Coronary artery (tissue), 2 donors: ENCODE data around the gene GRIP1.

Experiments used
- DNase-seq: peaks from one replicate; pipeline ENCODE4 v3.0.0-alpha.2; 2017; ENCODE audit warnings: low spot score
- H3K27ac ChIP-seq, 2 donors: fragments of 200-600 bp; sonication (generic); one replicate each; pipeline ENCODE4 v1.5.1; 2016 to 2019
- H3K4me3 ChIP-seq: fragments of 200-600 bp; sonication (generic); 2 replicates; pipeline ENCODE4 v1.5.1; 2016; ENCODE audit warnings: mild to moderate bottlenecking, moderate library complexity
- TF ChIP-seq, protein P1 (sequence below): fragments of 200-600 bp; sonication (generic); IDR thresholded peaks from one replicate; pipeline ENCODE4 v1.5.1; 2019; ENCODE audit warnings: antibody characterized with exemption

The GRIP1 gene

DNA sequence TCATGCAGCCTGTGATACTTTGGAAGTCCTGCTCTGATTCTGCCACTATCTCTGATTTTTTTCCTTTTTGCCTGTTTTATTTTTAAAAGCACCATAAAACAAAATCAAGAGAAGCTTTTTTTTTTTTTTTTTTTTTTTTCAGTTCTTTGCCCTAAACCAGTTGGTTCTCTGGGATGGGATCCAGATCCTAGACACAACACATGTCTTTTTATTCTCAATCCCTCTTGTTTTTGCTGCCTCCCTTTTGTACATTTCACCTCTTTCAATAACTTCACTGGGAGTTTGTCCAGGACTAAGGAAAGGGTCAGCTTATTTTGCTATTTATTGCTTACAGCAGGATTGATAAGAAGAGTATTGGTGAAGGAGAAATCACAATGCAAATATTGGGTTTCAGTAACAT lies 139.4 kb downstream of the GRIP1 start:
- TF ChIP-seq, protein P1, sequence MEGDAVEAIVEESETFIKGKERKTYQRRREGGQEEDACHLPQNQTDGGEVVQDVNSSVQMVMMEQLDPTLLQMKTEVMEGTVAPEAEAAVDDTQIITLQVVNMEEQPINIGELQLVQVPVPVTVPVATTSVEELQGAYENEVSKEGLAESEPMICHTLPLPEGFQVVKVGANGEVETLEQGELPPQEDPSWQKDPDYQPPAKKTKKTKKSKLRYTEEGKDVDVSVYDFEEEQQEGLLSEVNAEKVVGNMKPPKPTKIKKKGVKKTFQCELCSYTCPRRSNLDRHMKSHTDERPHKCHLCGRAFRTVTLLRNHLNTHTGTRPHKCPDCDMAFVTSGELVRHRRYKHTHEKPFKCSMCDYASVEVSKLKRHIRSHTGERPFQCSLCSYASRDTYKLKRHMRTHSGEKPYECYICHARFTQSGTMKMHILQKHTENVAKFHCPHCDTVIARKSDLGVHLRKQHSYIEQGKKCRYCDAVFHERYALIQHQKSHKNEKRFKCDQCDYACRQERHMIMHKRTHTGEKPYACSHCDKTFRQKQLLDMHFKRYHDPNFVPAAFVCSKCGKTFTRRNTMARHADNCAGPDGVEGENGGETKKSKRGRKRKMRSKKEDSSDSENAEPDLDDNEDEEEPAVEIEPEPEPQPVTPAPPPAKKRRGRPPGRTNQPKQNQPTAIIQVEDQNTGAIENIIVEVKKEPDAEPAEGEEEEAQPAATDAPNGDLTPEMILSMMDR = no peak
- H3K27ac ChIP-seq = no peak overlapping the region
- H3K4me3 ChIP-seq = no peak overlapping the region
- DNase-seq = no peak

- no peak overlapping the region for H3K27ac ChIP-seq
- H3K4me3 ChIP-seq = no peak overlapping the region
- TF ChIP-seq, protein P1 = no peak
- no peak for DNase-seq
Observed at GRCh38 chr12:66538970-66539369, 139.9 kb downstream of the GRIP1 start.

DNA sequence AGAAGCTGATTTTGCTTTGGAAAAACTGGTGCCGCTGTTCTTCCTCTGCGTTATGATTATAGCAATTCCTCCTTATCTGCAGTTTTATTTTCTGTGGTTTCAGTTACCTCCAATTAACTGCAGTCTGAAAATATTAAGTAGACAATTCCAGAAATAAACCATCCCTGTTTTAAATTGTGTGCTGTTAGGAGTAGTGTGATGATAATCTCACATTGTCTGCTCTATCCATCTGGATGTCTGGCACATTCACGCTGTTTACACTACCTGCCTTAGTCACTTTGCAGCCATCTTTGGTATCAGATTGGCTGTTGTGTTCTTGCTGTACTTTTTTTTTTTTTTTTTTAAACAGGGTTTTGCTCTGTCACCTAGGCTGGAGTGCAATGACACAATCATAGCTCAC lies 141.0 kb downstream of the GRIP1 start:
- TF ChIP-seq, protein P1 = no peak
- DNase-seq = no peak
- no peak overlapping the region for H3K4me3 ChIP-seq
- H3K27ac ChIP-seq = no peak overlapping the region

- Histone ChIP-seq H3K27ac (no peak overlapping the region), H3K4me3 (no peak overlapping the region)
- TF ChIP-seq, protein P1 = no peak
- no peak for DNase-seq
Observed at GRCh38 chr12:66533767-66534166, 145.1 kb downstream of the GRIP1 start.

DNA sequence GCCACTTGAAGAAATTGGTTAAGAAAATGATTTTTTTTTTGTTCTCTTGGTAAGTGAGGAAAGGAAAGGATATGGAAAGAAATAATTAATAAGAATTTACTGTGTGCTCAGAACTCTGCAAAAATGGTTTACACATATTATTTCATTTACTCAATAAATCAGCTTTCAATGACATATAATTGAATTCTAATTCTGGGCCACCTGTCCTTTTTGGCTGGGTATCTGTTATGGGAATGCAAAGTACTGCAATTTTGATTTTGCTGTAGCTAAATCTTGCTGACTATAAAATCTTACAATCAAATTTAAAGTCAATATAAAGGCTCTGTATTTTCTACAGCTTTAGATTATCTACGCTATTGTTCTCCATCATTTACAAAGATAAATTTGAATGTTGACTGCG lies 147.1 kb downstream of the GRIP1 start:
- TF ChIP-seq, protein P1 = no peak
- no peak for DNase-seq
- H3K27ac ChIP-seq = no peak overlapping the region
- H3K4me3 ChIP-seq = no peak overlapping the region

DNA sequence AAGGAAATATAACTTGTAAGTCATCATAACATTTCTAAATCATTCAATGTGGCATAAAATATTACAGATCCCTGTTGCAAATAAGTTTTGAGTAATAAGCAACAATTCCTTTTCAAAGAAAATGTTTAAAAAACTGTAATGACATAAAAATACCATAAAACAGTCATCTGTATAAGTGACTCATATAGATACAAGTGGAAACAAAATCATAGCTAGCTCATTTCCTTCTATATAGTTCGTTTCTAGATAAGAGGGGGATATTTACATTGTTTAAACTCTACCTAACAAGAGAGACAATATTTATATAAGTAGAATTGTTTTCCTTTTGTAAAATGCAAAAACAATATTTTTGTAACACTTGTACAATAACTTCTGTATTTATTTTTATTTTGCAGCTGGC lies 148.9 kb downstream of the GRIP1 start:
- no peak for DNase-seq
- Histone ChIP-seq H3K4me3 (no peak overlapping the region), H3K27ac (no peak overlapping the region)
- TF ChIP-seq, protein P1 = no peak

GRCh38 chr12:66516561-66516960 lies 162.3 kb downstream of the GRIP1 start:
- DNase-seq = no peak
- TF ChIP-seq, protein P1 = no peak
- Histone ChIP-seq H3K27ac (no peak overlapping the region), H3K4me3 (no peak overlapping the region)
